ENCODE results near the gene TEKT5.
"Not testable (repeated sequence)": the region's sequence is repeated elsewhere in the genome, so short reads cannot be mapped to it uniquely, and the experiment has no call there.

TEKT5 gene

DNA sequence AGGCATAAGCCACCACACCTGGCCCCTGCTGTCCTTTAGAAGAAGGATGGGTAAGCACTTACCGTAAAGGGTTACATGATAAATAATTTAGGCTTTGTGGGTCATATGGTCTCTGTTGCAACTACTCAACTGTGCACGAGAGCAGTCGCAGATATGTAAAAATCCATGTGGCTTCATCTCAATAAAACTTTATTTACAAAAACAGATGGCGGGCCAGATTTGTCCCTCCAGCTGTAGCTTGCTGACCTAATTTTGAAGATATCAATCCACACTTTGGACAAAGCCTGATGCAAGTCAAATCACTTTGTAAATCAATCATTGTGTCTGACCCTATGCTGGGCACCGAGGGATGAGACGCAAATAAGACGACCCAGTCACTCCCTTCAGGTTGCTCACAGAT, 12.1 kb downstream of the TEKT5 start:
- no peak overlapping the region for H3K4me2 ChIP-seq (ENCODE audit: low read depth, low read length, poor library complexity, severe bottlenecking)
- no peaks in the 10 kb centered on the region for H3F3A ChIP-seq (ENCODE audit: low read depth)
- no peaks in the 10 kb centered on the region for H3K9me2 ChIP-seq (replicated peaks; ENCODE audit: low read depth, low read length)
- H3K4me1 ChIP-seq (ENCODE audit: insufficient read depth, low read length, poor library complexity, severe bottlenecking) = no peaks in the 10 kb centered on the region
- H2AFZ ChIP-seq (ENCODE audit: low read length) = no peak overlapping the region
- no peaks in the 10 kb centered on the region for H3K9me3 ChIP-seq (ENCODE audit: insufficient read depth, low read depth, low read length)
- no peaks in the 10 kb centered on the region for H4K20me1 ChIP-seq (ENCODE audit: insufficient read depth, low read length, poor library complexity, severe bottlenecking)
- H3K4me3 ChIP-seq (ENCODE audit: low read length, poor library complexity, severe bottlenecking) = no peak overlapping the region
- H3K27me3 ChIP-seq (ENCODE audit: insufficient read depth, low read length, poor library complexity, severe bottlenecking) = no peaks in the 10 kb centered on the region
- TF ChIP-seq, protein P1, sequence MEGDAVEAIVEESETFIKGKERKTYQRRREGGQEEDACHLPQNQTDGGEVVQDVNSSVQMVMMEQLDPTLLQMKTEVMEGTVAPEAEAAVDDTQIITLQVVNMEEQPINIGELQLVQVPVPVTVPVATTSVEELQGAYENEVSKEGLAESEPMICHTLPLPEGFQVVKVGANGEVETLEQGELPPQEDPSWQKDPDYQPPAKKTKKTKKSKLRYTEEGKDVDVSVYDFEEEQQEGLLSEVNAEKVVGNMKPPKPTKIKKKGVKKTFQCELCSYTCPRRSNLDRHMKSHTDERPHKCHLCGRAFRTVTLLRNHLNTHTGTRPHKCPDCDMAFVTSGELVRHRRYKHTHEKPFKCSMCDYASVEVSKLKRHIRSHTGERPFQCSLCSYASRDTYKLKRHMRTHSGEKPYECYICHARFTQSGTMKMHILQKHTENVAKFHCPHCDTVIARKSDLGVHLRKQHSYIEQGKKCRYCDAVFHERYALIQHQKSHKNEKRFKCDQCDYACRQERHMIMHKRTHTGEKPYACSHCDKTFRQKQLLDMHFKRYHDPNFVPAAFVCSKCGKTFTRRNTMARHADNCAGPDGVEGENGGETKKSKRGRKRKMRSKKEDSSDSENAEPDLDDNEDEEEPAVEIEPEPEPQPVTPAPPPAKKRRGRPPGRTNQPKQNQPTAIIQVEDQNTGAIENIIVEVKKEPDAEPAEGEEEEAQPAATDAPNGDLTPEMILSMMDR (conservative IDR thresholded peaks at IDR 0.05; ENCODE audit: low read length) = no peak
- no peak for TF ChIP-seq EZH2phosphoT487 (IDR thresholded peaks at IDR 0.05; ENCODE audit: borderline replicate concordance)
- H3K79me2 ChIP-seq (ENCODE audit: insufficient read depth, low read length) = no peaks in the 10 kb centered on the region
- no peak overlapping the region for H3K9ac ChIP-seq (ENCODE audit: low read depth, low read length, poor library complexity, severe bottlenecking)
- H3K36me3 ChIP-seq (ENCODE audit: insufficient read depth, low read length) = no peaks in the 10 kb centered on the region

DNA sequence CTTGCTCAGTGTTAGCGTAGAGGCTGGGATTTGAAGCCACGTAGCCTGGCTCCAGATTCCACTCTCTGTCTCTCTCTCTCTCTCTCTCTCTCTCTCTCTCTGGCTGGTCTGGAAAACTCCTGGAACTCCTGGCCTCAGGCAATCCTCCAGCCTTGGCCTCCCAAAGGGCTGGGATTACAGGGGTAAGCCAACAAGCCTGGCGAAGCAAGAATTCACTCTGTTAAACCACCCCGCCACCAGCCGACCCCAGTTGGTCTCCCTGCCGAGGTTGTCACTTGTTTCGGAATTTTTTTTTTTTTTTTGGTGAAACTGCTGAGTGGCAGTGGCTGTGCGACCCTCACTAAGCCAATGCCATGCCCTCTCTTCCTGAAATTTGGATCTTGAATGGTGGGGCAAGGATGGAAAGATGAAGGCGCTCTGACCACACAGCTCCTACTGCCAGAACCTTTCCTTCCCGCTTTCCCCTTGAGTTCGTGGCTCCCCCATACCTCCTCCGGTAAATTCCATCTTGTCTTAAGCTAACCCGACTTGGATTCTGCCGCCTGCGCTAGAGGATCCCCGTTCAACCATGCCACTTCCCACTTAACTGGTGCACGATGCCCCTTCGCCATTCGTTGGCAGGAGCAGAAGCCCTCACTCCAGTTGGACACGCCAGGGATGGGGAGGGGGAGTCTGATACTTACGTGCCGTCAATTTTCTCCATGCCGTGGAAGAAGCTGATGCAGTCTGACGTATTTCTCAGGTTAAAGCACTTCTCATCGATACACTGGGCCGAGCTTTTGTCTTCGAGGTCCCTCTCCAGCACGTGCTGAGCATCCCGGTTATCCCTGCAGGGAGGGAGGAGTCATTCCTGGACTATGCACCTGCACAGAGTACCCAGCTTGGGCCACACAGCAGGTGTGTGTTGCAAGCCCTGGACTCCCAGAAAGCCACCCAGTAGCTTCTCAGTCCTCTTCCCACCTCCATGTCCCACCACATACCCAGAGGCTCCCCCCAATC, 13.1 kb downstream of the TEKT5 start:
- no peak overlapping the region for H2AFZ ChIP-seq (ENCODE audit: low read length)
- H3K27me3 ChIP-seq (ENCODE audit: insufficient read depth, low read length, poor library complexity, severe bottlenecking) = no peaks in the 10 kb centered on the region

DNA sequence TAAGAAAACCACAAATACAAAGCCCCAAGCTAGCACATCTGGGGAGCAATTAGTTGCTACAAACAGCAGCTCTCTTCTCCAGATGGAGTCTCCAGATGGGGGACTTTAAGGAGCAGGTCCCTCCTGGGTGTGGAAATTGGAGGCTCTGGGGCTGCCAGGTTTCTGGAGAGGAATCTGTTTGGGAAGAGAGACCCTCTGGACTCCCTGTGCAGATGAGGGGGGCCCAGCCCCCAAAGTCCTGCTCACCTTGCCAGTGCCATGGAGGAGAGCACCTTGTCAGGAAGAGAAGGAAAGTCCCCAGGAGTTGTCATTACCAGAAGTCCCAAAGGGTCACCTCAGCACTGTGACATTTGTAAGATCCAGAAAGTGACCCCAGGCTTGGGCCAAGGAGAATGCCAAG, 14.8 kb downstream of the TEKT5 start:
- H3K4me1 ChIP-seq (ENCODE audit: insufficient read depth, low read length, poor library complexity, severe bottlenecking) = no peaks in the 10 kb centered on the region
- no peaks in the 10 kb centered on the region for H3K36me3 ChIP-seq (ENCODE audit: insufficient read depth, low read length)
- H3K79me2 ChIP-seq (ENCODE audit: insufficient read depth, low read length) = no peaks in the 10 kb centered on the region
- H3K9ac ChIP-seq (ENCODE audit: low read depth, low read length, poor library complexity, severe bottlenecking) = no peak overlapping the region
- H3K4me2 ChIP-seq (ENCODE audit: low read depth, low read length, poor library complexity, severe bottlenecking) = no peak overlapping the region
- H3K9me2 ChIP-seq (replicated peaks; ENCODE audit: low read depth, low read length) = no peaks in the 10 kb centered on the region
- H2AFZ ChIP-seq (ENCODE audit: low read length) = no peak overlapping the region
- no peaks in the 10 kb centered on the region for H3K27me3 ChIP-seq (ENCODE audit: insufficient read depth, low read length, poor library complexity, severe bottlenecking)
- no peak overlapping the region for H3K4me3 ChIP-seq (ENCODE audit: low read length, poor library complexity, severe bottlenecking)
- no peaks in the 10 kb centered on the region for H4K20me1 ChIP-seq (ENCODE audit: insufficient read depth, low read length, poor library complexity, severe bottlenecking)
- no peak for TF ChIP-seq EZH2phosphoT487 (IDR thresholded peaks at IDR 0.05; ENCODE audit: borderline replicate concordance)
- TF ChIP-seq, protein P1 (conservative IDR thresholded peaks at IDR 0.05; ENCODE audit: low read length) = no peak
- no peaks in the 10 kb centered on the region for H3K9me3 ChIP-seq (ENCODE audit: insufficient read depth, low read depth, low read length)
- H3F3A ChIP-seq (ENCODE audit: low read depth) = no peaks in the 10 kb centered on the region

More for the DNA sequence above, 13.1 kb downstream of the TEKT5 start:
- Histone ChIP-seq H3K4me3 (ENCODE audit: low read length, poor library complexity, severe bottlenecking) (no peak overlapping the region), H3K4me2 (ENCODE audit: low read depth, low read length, poor library complexity, severe bottlenecking) (no peak overlapping the region), H3K36me3 (ENCODE audit: insufficient read depth, low read length) (no peaks in the 10 kb centered on the region), H3K9ac (ENCODE audit: low read depth, low read length, poor library complexity, severe bottlenecking) (no peak overlapping the region), H3K9me2 (replicated peaks; ENCODE audit: low read depth, low read length) (no peaks in the 10 kb centered on the region), H3K79me2 (ENCODE audit: insufficient read depth, low read length) (no peaks in the 10 kb centered on the region), H3F3A (ENCODE audit: low read depth) (no peaks in the 10 kb centered on the region), H3K9me3 (ENCODE audit: insufficient read depth, low read depth, low read length) (no peaks in the 10 kb centered on the region), H3K4me1 (ENCODE audit: insufficient read depth, low read length, poor library complexity, severe bottlenecking) (no peaks in the 10 kb centered on the region), H4K20me1 (ENCODE audit: insufficient read depth, low read length, poor library complexity, severe bottlenecking) (no peaks in the 10 kb centered on the region)
- TF ChIP-seq, protein P1 (conservative IDR thresholded peaks at IDR 0.05; ENCODE audit: low read length) = no peak
- TF ChIP-seq EZH2phosphoT487 (IDR thresholded peaks at IDR 0.05; ENCODE audit: borderline replicate concordance) = no peak

DNA sequence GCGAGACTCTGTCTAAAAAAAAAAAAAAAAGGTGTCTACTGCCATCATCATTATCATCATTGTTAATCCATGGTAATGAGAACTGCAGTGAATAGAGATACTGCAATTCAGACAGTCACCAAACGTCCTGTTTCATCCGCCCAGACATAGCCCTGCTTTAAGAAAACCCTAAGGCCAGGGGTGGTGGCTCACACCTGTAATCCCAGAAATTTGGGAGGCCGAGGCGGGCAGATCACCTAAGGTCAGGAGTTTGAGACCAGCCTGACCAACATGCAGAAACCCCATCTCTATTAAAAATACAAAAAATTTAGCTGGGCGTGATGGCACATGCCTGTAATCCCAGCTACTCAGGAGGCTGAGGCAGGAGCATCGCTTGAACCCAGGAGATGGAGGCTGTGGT, 15.3 kb downstream of the TEKT5 start:
- not testable (repeated sequence) for H3F3A ChIP-seq (ENCODE audit: low read depth); H2AFZ ChIP-seq (ENCODE audit: low read length); H3K9me3 ChIP-seq (ENCODE audit: insufficient read depth, low read depth, low read length); H3K79me2 ChIP-seq (ENCODE audit: insufficient read depth, low read length); H3K9me2 ChIP-seq (replicated peaks; ENCODE audit: low read depth, low read length); H3K9ac ChIP-seq (ENCODE audit: low read depth, low read length, poor library complexity, severe bottlenecking); H3K27me3 ChIP-seq (ENCODE audit: insufficient read depth, low read length, poor library complexity, severe bottlenecking); H3K4me1 ChIP-seq (ENCODE audit: insufficient read depth, low read length, poor library complexity, severe bottlenecking); H4K20me1 ChIP-seq (ENCODE audit: insufficient read depth, low read length, poor library complexity, severe bottlenecking); H3K4me3 ChIP-seq (ENCODE audit: low read length, poor library complexity, severe bottlenecking); H3K36me3 ChIP-seq (ENCODE audit: insufficient read depth, low read length); H3K4me2 ChIP-seq (ENCODE audit: low read depth, low read length, poor library complexity, severe bottlenecking)
